Lower leg skin (tissue), 3 donors: ENCODE results near the gene SAMD5.

Experiments
- CTCF ChIP-seq, 3 donors: fragments of 450-650 bp; IDR thresholded peaks; one replicate each; pipeline ENCODE4 v1.5.1; 2016; ENCODE audit warnings: antibody characterized with exemption in 3 of 3, mild to moderate bottlenecking in 3 of 3, moderate library complexity in 2 of 3
- POLR2A ChIP-seq, 2 donors: fragments of 450-650 bp; IDR thresholded peaks; one replicate each; pipeline ENCODE4 v1.6.1; 2016 to 2017; ENCODE audit warnings: antibody characterized with exemption in 2 of 2, mild to moderate bottlenecking in 1 of 2, moderate library complexity in 1 of 2

- no peak for TF ChIP-seq CTCF (IDR thresholded peaks at IDR 0.05)
- TF ChIP-seq POLR2A (IDR thresholded peaks at IDR 0.05), result no peak
These were observed 50.5 kb downstream of the SAMD5 start for GRCh38 chr6:147559006-147559405.
